OCI-LY7 (cell line): Measurements from ENCODE around the gene PLCXD1.

Experiments used
- CTCF ChIP-seq: fragments of 200-600 bp; sonication (generic); conservative IDR thresholded peaks from 2 replicates; pipeline ENCODE4 v1.5.1; 2014; ENCODE audit warnings: mild to moderate bottlenecking, antibody characterized with exemption, low read length, moderate library complexity, mixed read lengths
- EZH2phosphoT487 ChIP-seq: fragments of 200-600 bp; sonication (generic); IDR thresholded peaks from 2 replicates; pipeline ENCODE4 v1.6.1; 2018; ENCODE audit warnings: low read depth, borderline replicate concordance, mild to moderate bottlenecking, mixed run types, antibody characterized with exemption, low read length, moderate library complexity, mixed read lengths

GRCh38 chrX:307261-308111 is 26.3 kb downstream of the PLCXD1 start:
- no peak for TF ChIP-seq CTCF
- no peak for TF ChIP-seq EZH2phosphoT487
